GM21723 (cell line): Measurements from ENCODE around the gene RBM10.
A peak's percentile ranks its signal among the peaks of the same experiment; 100 is the strongest.

Source experiments
- ATAC-seq: cut with Tn5 transposase; IDR thresholded peaks from one replicate; pipeline ENCODE4 v1.9.1; 2021; ENCODE audit warnings: mild to moderate bottlenecking, moderate library complexity; ENCODE audit not compliant: unreplicated experiment

The RBM10 gene

DNA sequence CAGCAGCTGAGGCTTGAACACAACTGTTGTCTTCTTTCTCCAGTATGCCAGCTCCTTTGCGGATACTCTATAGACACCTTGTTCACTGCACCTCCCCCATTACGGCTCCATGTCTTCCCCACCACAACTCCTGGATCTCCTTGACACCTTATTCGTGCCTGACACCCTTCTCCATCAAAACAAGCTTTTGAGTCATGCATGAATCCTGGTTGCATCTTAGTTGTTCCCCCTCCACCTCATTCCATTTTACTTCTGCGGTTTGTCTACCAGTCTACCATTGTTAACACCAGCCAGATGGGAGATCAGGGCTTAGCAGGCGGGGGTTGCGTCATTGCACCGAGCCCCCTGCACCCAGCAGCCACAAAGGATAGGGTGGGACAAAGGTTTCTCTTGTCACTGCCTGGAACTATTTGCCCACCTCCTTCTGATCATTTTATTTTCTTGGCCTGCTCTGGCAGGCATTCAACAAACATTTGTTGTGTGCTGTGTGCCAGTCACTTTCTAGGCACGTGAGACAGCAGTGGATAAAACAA, 71.4 kb downstream of the RBM10 start:
- ATAC-seq, result no peak

DNA sequence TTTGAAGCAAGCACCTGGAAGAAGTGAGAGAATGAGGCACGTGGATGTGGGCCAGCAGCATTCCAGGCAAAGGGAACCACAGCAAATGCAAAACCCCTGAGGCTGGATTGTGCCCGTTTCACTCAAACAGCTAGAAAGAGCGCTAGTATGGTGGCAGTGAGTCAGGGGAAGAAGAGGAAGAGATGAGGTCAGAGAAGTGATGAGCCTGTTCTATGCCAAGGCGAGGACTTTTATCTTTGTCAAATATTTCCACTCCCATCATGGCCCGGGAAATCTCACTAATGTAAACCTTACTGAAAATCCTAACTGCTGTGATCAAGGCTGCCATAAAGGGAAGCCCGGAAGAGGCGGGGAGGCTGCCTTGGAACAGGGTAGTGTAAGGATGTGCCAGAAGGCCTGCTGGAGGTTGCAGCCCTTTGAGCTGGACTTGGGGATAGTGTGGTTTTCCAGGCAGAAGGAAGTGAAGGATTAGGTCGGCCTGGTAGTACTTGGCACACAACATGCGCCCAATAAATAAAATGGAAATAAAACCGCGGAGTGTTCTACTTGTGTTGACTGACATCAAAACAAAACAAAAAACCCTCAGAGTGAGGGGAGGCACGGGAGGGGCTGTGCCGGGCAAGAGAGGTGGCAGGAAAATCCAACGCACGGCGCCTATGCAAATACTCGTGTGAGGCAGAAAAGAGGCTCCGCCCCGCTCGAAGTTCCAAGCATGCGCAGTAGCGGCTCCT, 72.3 kb downstream of the RBM10 start:
- no peak for ATAC-seq

DNA sequence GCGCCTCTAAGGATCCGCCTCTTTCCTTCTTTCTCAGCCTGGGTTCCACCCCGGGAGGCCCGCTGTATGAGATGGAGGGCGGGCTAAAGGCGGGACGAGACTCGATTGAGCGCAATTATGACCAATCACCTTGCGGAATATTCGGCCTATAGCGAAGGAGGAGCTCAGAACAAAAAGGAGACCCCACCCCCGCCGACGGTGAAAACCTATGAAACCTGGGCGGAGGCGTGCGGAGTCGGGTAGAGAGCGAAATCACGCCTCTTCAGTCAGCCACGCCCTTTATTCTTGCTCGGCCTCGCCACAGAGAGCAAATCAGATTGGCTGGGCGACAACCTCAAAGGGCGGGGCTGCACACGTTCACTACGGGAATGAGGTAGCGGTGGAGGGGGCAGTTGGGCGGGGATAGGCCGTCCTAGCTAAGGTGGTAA, 72.8 kb downstream of the RBM10 start:
- ATAC-seq, result peak; percentile 86

DNA sequence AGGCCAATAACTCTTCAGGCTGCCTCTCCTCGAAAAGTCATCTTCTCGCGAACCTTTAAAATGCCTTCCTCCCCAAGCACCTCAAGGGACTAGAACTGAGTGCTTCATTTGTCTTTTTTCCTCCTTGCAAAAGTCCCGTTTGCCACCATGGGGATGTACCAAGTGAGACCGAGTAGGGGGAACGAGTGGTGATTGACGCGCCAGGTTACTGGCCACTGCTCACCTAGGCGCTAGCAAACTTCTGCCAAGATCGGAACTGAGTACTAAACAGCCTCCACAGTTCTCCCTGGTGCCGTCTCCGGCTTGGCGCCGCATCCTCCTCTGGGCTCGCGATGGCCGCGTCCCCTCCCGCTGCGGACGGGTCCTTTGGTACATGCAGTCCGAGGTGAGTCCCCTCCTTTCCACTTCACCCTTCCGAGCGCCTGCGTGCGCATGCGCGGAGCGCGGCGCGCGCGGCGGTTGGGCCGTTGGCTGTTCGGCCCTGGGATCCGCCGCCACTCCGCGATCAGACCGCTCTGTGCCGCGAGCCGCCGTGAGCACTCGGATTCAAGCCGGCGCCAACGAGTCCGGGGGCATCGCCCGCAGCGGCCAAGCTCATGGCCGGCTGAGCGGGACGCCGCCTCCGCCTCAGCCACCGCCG, 73.4 kb downstream of the RBM10 start, which contains the start of gene CDK16:
TSS of gene CDK16 (plus strand) at position 402 of the 640 bp plus-strand sequence. CDS start 4,877 bp downstream, outside the sequence.
- peak; percentile 51 for ATAC-seq

DNA sequence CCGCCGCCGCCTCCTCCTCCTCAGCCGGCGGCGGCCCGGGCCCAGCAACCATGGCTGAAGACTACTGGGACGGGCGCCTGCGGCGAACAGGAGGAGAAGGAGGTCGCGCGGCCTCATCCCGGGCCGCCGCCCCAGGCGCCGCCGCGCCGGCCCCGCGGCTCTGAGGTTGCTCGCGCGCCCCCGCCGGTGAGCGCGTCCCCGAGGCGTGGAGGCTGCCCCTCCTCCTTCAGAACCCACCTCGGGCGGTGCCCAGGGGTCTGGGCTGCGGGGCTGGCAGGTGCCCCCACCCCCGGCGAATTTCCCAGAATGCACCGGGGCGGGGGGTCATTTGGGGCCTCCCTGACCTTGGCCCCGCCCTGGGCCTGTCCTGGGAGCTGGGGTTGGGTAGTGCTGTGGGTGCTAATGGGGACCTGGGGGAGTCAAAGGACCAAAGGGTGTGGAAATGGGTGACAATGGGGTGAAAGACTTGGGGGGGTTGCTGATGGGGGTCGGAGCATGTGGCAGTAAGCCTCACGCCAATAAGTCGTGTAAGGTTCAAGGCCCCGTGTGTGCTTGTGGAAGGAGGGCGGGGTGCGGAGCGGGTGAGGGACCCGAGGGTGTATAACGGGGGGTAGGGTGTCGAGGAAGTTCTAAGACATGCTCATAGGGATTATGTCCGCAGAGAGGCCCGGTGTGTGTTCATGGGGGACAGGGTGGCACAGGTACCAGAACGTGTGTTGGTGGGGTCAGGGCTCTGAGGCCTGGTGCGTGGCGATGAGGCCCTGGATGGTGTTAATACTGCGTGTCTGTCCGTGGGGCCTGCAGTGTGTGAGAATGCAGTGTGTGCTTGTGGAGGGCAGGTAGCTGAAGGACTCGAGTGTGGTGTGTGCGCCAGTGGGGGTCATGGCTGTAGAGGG, 74.1 kb downstream of the RBM10 start:
- ATAC-seq, result peak; percentile 5

DNA sequence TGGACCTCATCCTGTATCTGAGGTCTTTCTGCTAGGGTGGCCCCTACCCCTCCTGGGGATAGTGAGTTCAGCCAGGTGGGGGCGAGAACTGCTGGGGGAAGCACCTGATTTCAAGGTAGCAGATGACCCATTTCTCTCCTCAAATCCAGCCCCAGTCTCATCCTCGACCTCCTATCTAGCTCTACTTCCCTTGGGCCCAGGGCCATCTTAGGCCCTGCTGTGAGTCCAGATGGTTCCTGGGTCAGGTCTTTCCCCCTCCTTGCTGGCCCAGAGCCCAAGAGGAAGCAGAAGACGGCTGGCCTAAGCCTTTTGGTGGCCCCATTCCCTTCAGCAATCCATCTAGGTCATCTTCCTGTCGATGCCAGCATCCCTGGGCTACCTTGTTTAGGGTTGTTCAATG, 76.7 kb downstream of the RBM10 start:
- ATAC-seq, result no peak

DNA sequence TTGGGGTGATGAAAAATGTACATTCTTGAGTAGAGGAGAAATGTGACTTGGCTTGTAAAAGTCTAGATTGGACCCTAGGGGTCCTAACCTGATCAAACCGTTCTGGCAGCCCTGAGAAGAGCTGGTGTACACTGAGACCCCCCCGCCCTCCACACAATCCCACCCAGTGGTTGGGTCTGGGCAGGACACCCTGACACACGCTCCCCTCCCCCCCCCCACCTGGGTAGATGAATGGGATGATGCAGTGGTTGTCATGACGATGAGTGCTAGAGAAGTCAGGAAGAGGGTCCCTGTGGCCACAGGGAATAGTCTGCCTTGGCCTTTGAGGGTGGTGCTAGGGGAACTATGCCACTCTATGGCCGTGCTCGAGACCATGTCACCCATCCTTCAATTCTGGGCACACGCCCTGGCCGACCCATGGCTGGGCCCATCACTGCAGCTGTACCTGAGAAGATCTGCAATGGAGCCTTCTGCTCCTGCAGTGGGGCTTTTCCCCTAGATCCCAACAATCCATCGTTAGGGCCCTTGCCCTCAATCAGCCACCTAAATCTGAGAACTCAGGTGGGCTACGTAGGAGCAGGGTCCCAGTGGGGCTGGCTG, 77.8 kb downstream of the RBM10 start:
- no peak for ATAC-seq

DNA sequence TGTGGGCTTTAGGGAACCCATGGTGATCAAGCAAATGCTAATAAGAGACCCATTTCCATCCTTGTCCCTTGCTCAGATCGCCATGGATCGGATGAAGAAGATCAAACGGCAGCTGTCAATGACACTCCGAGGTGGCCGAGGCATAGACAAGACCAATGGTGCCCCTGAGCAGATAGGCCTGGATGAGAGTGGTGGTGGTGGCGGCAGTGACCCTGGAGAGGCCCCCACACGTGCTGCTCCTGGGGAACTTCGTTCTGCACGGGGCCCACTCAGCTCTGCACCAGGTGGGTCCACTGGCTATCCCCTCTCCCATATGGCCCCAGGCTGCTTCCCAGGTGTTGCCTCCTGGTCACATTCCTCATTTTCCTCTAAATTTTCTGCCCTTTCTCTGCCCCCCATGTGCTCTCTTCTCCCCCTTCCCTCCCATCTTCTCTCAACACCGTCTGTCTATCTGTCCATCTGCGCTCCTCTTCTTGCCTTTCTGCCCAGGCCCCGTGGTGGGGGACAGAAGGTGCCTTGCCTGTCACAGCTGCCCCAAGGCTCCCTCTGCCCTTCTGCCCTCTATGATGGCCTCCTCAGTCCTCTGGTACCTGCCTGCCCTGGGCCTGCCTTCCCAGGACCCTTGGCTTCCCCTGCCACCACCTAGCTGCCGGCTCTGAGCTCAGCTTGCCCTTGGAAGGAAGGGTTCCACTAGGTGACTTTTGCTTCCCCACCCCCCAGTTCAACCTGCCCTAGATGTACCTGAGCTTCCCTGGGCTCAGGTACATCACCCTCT, 78.6 kb downstream of the RBM10 start:
- ATAC-seq, result no peak

DNA sequence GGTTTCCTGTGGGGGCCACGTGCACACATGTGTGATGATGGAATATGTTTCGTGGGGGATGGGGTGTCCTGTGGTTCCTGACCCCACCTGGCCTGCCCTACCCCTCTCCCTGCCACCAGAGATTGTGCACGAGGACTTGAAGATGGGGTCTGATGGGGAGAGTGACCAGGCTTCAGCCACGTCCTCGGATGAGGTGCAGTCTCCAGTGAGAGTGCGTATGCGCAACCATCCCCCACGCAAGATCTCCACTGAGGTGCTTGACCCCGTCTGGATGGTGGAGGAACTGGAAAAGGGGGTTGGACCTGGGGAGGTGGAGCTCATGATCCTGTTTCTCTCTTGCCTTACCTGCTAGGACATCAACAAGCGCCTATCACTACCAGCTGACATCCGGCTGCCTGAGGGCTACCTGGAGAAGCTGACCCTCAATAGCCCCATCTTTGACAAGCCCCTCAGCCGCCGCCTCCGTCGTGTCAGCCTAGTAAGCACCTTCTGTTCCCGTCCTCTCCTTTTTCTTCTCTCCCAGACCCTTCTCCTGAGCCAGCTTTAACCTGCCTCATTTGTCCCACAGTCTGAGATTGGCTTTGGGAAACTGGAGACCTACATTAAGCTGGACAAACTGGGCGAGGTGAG, 79.4 kb downstream of the RBM10 start:
- ATAC-seq, result no peak

DNA sequence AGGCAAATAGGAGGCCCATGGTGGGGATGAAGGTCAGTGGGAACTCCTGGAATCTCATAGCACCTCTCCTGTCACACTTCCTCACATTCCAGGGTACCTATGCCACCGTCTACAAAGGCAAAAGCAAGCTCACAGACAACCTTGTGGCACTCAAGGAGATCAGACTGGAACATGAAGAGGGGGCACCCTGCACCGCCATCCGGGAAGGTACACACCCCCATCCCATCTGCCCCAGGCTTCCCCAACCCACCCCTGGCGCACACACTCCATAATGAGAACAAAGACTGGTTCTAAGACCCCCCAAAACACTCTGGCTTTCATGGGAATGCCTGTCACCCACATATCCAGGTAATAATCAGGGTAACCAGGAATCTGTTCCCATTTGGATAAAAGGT, 79.9 kb downstream of the RBM10 start:
- ATAC-seq, result no peak

DNA sequence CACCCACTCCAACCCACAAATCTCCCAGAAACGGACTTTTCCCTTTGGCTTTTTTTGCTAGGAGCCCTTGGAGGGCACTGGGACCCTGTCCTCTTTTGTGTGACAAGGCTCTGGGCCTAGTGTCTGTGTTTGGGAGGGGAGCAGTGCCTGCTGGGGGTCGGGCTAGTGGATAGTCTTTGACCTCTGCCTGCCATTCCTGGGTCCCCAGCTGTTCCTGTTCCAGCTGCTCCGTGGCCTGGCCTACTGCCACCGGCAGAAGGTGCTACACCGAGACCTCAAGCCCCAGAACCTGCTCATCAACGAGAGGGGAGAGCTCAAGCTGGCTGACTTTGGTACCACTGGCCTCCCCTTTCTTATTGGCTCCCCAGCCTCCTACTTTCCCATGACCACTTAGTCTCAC, 81.0 kb downstream of the RBM10 start:
- no peak for ATAC-seq

DNA sequence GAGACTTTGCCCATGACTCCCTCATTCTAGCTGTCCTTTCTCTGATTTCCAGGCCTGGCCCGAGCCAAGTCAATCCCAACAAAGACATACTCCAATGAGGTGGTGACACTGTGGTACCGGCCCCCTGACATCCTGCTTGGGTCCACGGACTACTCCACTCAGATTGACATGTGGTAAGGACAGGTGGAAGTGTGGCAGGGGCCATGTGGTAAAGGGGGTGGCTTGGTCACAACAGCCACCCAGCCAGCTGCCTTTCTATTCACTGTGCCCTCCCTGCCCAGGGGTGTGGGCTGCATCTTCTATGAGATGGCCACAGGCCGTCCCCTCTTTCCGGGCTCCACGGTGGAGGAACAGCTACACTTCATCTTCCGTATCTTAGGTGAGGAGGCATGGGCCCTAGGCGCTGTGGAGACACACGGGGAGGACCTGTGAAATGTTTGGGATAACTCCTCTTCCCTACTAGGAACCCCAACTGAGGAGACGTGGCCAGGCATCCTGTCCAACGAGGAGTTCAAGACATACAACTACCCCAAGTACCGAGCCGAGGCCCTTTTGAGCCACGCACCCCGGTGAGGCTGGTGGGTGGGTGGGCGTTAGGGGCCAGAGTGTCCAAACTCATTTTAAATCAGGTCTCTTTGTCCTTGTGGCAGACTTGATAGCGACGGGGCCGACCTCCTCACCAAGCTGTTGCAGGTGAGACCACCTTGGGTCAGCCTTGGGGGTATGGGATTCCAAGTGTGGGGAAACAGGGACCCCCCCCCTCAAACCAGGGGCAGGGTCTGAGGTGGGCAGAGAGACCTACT, 81.7 kb downstream of the RBM10 start:
- no peak for ATAC-seq

DNA sequence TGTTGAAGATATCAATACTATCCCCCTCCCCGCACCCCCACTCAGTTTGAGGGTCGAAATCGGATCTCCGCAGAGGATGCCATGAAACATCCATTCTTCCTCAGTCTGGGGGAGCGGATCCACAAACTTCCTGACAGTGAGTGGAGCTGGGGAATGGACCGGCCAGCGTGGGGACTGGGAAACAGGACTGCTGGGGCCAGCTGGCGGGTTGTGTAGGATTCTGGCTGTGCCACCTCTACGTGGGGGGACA, 82.2 kb downstream of the RBM10 start:
- ATAC-seq, result no peak

DNA sequence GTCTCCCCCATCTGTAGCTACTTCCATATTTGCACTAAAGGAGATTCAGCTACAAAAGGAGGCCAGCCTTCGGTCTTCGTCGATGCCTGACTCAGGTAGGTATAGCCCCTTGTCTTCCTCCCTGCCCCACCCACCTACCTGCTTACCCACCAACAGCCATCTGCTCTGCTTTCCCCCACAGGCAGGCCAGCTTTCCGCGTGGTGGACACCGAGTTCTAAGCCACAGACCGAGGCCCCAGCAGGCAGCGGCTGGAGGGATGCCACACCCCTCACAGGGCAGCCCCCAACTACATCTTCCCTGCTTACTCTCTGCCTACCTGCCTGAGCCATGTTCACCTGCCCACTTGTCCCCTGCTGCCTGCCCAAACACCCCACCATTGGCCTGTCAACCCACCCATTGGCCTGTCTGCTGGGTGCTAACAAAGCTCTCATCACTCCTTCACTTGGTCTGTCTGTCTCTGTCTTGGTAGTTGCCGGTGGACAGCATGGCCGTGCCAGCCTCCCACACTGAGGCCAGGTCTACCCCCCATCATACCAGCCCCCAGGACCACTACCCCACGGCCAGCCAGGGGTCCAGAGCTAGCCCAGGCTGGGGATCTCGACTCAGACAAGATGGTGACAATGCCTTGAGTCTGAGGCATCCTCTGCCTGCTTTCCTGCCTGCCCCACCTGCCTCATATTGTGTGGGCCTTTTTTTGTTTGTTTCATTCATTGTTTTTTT, 83.7 kb downstream of the RBM10 start:
- no peak for ATAC-seq

DNA sequence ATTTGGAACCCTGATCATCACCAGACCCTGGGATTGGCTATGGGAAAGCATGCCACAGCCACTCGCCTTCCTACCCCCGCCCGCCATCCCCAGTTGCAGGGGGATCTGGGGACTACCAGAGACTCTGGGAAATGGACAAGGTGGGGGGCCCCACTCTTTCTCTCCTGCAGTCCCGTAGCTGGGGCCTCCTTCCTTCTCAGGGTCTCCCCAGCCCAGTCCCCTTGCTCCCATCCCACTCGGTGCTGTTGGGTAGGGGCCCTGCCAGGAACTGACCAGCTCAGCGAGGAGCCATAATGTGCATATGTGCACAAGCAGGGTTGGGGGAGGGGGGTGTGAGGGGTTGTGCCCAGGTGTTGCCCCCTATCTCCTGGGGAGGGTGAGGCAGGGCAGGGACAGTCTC, 84.4 kb downstream of the RBM10 start:
- ATAC-seq, result no peak

DNA sequence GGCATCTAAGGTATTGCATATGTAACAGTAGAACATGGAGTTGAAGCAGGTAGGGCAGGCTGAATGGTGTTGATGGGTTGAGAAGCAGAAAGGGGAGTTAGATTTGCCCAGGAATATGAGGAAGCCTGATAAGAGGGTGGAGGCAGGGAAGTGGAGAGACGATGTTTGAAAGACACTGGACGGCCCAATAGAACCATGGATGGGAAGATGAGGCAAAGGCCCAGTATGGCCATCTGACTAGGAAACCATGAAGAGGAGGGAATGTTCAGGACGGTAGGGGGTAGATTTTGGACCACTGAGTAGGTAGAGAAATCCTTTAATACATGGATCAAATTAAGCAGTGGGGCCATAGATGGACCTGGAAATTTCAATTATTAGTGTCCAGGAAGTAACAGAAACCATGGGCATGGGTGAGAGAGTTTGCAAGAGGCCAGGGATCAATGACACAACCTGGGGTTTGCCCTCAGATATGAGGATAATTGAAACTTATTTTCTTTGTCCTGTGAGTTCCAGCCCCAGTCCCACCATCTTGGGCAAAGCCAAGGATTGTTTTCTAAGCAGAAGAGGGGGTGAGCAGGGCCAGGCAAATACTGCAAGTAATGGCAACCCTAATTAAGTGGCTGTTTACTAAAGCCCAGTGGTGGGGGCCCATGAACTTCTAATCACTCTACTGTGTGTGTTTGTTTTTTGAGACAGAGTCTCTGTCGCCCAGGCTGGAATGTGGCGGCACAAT, 85.3 kb downstream of the RBM10 start:
- no peak for ATAC-seq

DNA sequence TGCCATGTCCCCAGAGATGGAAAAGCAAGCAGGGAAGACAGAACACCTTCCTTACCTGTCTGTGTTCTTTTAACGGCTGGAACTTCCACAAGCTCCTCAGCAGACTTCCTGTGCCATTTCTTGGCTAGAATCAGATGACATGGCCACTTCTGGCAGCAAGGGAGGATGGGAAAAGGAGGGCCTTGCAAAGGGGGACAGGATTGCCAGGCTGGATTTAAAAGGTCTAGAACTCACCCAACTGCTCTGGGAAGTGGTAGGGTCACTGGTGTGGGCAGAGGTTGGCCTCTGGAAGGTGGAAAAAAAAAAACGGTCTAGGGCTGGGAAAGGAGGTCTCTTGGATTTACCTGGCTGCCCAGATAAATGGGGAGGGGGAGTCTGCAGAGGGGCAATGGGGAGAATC, 86.1 kb downstream of the RBM10 start:
- ATAC-seq, result no peak
